Activated CD8-positive, alpha-beta memory T cell treated with anti-CD3 and anti-CD28 coated beads, Interleukin-2, amount 50 U/mL, for 4 hours (primary cell): ENCODE data around the gene PRKCA.
A peak's percentile ranks its signal among the peaks of the same experiment; 100 is the strongest.
"Not testable (repeated sequence)": the region's sequence is repeated elsewhere in the genome, so short reads cannot be mapped to it uniquely, and the experiment has no call there.

Experiments
- DNase-seq: peaks from one replicate; pipeline ENCODE4 v3.0.0-alpha.2; 2020

Gene PRKCA

DNA sequence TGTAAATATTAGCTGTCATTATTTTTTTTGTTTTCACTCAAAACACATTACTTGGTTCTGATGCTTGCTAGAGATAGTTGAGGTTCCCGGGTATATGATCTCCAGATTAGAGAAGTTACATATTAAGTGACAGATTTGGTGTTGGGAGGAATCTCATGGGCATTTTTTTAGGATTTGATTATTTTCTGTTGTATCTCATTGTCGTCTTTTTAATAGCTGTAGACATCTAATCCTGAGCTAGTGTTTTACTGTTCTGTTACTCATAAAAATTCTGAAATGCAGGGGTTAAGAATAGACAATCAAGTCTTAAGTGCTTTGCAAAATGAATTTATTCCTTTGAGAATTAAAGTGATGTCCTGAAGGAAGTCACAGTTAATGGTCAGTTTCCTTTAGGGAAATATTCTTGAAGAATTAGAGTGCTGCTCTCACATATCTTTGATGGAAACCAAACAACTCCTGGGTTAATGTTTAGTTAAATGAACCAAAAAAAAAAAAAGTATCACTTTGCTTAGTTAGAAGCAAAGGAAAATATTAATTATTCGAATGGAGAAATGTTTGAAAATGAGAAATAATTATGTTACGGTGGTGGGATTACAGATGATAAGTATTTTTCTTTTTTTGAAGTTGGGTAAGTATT is 280.8 kb downstream of the PRKCA start:
- no peak for DNase-seq

GRCh38 chr17:66584927-66585326 is 282.5 kb downstream of the PRKCA start:
- no peak for DNase-seq

DNA sequence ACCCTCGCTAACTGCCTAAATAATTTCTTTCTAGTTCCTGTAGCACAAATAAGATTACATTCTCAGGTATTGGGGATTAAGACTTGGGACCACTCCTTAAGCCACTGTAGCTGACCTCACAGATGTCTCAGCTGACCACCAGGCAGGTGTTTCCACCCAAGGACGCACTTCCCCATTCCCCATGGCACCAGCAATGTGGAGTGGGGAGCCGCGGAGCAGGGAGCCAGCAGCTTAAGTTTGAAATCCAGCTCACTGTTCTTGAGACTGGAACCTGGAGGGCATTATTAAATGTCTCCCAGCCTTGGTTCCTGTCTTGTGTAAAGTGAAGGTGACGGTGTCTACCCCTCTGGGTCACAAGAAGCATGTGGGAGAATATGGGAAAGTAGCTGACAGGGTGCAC is 283.1 kb downstream of the PRKCA start:
- DNase-seq: no peak

DNA sequence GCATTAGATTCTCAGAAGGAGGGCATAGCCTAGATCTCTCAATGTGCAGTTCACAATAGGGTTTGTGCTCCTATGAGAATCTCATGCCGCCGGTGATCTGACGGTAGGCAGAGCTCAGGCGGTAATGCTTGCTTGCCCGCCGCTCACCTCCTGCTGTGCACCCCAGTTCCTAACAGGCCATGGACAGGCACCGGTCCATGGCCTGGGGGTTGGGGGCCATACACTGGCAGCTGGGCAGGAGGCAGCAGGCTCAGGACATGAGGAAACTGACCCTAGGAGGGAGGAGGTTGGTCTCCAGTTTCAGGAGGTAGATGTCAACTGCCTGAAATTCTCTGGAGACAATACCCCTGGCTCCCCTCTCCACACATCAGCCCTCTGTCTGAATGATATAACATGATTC is 287.5 kb downstream of the PRKCA start:
- DNase-seq: no peak

DNA sequence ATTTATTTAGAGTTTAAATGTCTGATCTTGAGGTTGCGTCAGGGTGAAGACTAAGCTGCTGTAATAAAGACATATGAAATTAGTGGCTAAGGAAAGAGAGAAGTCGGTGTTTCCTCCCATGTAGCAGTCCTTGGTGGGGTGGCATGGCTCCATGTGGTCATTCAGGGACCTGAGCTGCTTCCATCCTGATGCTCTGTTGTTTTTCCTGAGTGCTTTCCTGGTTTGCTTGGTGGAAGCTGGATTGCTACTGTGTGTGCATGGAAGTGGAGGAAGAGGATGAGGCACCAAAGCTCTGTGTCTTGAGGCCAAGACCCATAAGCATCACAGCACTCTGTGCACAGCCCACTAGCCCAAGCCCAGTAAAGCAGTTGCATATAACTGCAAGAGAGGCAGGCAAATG is 290.7 kb downstream of the PRKCA start:
- DNase-seq: no peak

GRCh38 chr17:66595893-66596292 is 293.5 kb downstream of the PRKCA start:
- DNase-seq: no peak

- no peak for DNase-seq
Observed at GRCh38 chr17:66602659-66603384, 300.4 kb downstream of the PRKCA start.

- no peak for DNase-seq
Observed at GRCh38 chr17:66604376-66604775, 302.0 kb downstream of the PRKCA start.

DNA sequence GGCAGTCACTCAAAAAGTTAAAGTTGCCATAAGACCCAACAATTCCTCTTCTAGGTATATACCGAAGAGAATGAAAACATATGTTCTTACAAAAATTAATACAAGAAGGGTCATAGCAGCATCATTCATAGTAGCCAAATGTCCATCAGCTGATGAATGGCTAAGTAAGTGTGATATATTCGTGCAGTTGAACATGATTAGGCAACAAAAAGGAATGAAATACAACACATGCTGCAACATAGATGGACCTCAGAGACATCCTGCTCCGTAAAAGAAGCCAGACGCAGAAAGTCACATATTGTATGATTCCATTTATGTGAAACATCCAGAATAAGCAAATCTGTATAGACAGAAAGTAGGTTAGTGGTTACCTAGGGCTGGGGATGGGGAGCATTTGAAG is 303.1 kb downstream of the PRKCA start:
- DNase-seq: no peak

DNA sequence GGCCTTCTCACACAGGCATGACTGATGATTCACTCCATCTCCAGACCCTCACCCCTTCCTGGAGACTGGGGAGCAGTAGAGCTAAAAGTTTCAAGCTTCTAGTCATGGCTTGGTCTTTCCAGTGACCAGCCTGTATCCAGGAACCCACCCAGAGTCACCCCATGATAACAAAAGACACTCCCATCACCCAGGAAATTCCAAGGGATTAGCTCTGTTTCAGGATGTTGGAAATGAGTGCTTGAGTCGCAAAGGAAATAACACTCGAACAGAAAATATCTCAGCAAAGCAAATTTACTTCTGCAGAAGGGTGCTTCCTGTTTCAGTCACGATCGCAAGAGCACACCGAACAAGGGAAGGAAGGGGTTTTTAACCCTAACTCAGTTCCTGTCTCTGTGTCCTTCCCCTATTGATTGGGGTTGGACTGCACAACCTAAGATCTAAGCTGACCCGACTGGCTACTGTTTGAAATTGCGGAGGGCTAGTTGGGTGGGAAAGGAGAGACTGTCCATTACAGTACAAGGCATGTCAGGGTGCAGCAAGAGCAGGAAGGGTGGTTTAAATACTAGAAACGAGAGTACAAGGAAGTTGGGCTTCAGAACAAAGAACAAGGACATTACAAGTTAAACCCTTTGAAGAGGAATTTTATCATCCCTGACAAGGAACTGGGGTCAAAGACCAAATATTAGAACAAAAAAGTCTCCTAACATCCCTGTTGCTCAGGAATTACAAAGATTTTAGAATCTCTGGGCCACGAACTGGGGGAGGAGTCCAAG is 308.1 kb downstream of the PRKCA start:
- no peak for DNase-seq

GRCh38 chr17:66611397-66611796 is 309.0 kb downstream of the PRKCA start:
- DNase-seq: no peak

DNA sequence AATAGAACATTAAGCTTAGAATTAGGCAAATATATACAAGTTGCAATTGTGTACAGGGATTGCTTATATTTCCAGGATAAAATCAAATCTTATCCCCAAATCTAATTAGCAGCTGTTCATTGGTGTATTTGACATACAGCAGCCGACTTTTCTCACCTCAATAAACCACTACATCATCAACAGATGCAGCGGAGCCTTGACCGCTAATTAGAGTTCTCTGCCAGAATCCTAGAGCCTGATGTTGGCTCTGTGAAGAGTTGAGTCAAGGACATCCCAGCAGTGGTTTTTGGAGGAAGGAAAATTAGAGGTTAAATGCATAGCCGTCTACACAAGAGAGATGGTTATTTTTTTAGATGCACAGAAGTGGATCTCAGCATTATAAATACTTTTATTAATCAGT is 310.6 kb downstream of the PRKCA start:
- DNase-seq: no peak

- no peak for DNase-seq
Observed at GRCh38 chr17:66614469-66614868, 312.1 kb downstream of the PRKCA start.

GRCh38 chr17:66619206-66619605 is 316.8 kb downstream of the PRKCA start:
- DNase-seq: no peak

DNA sequence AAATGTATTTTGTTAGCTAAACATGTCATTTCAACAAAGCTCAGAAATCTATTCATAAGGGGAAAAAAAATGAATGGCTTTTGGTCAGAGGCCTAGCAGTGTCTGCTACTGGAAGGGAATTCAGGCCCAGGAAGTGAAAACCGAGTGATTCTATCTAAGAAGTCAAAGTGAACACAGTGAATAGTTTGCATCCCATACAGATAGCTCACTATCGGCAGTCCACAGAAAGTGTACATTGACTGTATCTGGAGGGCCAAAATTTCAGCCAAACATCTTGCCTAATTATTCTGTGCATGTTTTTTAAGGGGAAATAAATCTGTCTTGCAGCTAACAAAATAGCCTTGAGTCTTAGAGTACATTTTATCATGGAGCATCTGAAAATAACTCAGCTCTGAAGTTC is 318.1 kb downstream of the PRKCA start:
- no peak for DNase-seq

GRCh38 chr17:66624630-66625029 is 322.2 kb downstream of the PRKCA start:
- not testable (repeated sequence) for DNase-seq

GRCh38 chr17:66625311-66625767 is 322.9 kb downstream of the PRKCA start:
- no peak for DNase-seq

- DNase-seq: no peak
Observed at GRCh38 chr17:66627985-66628384, 325.6 kb downstream of the PRKCA start.

DNA sequence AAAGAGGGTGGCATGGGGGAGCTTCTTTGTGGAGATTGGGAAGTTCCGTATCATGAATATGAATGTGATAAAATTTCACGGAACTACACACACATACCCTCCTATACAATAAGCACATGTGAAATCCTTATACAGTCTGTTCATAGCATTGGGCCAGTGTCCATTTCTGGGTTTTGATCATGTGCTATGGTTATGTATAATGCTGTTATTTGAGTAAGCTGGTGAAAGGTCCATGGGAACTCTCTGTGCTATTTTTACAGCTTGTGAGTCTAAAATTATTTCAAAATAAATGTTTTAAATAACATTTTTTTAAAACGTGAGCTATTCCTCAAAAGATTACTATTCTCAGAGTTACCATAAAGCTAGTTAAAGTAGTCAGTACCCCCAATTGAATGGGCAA is 327.3 kb downstream of the PRKCA start:
- no peak for DNase-seq

DNA sequence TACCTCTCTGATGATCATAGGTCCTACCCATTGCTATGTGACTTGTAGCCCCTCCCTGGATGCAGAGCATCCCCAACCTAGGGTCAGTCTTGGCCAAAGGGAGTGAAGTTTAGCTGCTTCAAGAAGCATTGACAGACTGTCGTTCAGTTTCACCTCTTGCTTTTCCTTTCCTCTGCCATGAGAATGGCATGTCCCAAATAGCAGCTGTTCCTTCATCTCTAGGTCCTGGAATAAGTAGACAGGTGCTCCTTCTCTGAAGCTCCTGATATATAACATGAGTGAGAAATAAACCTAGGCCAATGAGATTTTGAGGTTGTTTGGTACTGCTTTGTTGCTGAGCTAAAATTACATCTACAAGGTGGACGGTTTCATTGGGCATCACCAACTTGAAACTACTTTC is 328.0 kb downstream of the PRKCA start:
- no peak for DNase-seq

GRCh38 chr17:66630828-66631472 is 328.5 kb downstream of the PRKCA start:
- no peak for DNase-seq

DNA sequence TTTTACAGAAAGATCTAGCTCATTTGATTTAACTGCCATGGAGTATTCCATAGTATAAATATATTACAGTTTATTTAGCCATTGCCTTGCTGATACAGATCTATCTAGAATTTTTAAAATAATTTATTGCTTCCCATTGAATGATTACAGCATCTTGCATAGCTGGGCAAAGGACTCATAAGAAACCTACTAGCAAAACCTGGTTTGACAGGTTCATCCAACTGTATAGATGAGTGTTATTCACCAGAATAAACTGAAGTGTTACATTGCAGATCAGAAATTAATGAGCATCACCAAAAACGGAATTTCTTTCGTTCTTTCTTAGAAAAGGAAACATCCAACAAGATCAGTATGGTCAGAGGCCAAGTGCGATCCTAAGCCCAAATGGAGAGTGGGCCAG is 330.3 kb downstream of the PRKCA start:
- DNase-seq: no peak

- peak; percentile 36 for DNase-seq
Observed at GRCh38 chr17:66633317-66633965, 331.0 kb downstream of the PRKCA start.
